ENCODE measurements around the gene PRKCE.

PRKCE gene

DNA sequence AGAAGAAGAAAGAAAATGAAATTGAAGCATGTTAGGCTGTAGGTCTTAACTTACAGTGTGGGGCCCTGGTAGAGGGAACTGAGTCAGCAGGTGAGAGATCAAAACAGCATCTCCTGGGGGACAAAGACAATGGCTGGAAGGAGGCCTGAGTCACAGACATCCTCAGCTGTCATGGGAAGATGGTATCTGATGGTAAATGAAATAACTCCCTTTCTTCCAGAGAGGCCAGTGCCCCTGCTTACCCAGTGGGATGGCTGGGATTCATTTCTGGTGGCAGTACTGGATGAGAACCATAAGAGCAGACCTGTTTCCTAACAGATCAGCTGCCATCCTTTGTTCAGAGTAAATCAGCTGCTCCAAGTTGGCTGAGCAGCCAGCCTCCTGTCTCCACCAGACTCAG lies 394.4 kb downstream of the PRKCE start:
- DNase-seq (ENCODE audit: low spot score) = no peak

DNA sequence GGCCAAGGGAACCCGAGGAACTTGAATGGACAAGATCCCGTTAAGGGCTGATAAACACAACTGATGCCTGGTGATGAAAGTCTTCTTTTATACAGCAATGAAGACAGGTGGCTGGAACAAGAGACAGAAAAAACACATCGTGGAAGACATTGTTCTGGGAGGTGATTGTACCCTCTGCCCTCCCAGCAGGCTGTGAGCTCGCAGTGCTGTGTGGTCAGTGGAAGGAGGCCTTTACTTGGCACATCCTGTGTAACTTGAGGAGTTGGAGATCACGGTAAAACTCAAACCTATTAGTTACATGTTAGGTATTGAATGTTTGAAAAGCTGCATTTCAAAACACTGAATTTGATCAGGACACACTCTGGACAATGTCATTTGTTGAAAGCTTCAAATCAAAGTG lies 395.8 kb downstream of the PRKCE start:
- DNase-seq (ENCODE audit: low spot score) = no peak

DNA sequence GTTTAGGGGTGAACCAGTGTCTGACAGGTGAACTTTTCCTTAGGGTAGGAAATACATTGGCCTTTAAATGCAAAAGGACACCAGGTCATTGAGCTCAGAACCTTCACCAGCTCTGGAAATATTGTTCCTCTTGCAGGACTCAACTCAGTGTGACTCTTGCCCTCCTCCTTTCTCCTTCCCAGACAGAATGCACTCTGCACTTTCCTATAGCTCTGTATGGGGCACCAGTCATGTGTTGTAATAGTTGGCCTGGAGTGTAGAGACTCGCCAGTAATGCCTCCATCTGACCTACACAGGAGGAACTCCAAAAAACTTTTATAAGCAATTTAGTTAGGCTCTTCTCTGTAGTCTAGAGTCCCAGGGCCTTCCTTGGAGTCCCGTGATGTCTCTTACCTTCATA lies 397.2 kb downstream of the PRKCE start:
- no peak for DNase-seq (ENCODE audit: low spot score)

DNA sequence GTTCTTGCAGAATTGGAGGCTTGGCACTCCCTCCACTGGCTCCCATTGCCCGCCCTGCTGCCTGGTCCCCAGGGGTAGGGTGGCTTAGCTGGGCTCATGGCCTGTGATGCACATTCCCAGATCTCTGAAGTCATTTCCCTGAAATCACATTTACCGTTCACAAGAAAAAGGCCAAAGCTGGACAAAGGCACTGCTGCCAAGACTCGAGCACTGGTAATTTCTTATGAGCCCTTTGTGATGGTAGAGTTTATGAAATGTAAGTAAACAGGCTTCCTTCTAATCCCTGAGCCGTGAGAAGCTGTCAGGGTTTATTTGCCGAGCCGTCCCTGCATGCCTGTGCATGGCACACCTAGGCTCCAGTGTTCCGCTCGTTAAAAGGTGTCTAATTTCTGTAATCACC lies 398.6 kb downstream of the PRKCE start:
- no peak for DNase-seq (ENCODE audit: low spot score)

DNA sequence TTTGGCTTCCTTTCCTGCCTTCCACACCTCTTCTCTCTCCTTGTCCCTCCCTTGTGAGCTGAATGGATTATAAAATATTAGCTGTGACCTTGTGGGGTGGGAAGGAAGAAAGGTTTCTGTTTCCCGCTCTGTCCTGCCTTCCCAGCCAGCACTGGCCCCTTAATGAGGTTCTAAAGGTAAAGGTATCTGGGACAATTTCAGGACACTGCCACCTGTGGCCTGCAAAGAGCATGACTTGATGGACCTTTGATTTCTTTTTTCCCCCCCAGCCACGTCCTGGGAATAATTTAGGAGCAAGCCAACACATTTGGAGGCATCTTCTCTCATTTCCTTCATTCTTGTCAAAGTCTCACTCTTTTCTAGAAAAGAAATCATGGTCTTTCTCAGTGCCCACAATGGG lies 399.0 kb downstream of the PRKCE start:
- peak; percentile 30 for DNase-seq (ENCODE audit: low spot score)

DNA sequence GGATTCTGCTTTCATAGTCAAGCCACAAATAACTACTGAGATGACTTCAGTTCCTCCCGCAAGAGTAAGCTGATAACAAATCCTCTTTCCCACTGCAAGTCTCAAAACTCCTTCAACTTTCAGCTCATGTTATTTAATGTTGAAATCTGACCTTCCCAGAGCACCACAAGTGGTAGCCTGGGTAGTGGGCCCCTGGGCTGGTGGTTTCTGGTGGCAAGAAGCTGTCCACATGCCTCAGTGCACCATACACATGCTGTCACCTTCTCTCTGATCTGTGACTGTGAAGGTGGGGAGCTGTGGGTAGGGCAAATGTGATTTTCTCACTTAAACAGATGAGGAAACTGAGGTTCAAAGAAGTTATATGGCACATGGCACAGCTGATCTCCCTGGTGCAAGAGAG lies 399.6 kb downstream of the PRKCE start:
- no peak for DNase-seq (ENCODE audit: low spot score)

DNA sequence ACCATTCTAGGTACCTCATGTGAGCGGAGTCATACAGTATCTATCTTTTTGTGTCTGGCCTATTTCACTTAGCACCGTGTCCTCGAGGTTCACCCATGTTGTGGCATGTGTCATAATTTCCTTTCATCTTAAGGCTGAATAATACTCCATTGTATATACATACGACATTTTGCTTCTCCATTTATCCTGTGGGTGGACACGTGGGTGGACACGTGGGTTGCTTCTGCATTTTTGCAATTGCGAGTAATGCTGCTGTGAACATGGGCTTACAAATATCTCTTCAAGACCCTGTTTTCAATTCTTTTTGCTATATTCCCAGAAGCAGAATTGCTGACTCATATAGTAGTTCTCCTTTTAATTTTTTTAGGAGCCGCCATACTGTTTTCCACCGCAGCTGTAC lies 402.1 kb downstream of the PRKCE start:
- no peak for DNase-seq (ENCODE audit: low spot score)

DNA sequence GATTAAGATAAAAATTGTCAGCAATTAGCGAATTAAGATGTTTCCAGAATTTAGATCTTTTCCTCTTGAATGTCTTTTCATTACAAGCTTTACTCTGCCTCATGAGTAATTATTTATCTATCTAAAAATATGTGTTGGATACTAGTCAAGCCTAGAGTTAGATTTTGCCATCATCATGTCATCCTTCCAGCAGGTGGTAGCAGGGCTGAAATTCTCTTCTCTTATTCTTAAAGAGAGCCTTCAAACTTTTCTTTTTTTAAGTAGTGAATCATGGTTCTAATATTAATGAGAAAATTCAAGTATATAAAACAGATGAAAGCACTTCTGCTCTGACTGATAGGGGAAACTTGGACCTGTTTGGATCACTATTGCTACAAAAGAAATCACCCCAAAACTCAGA lies 405.1 kb downstream of the PRKCE start:
- no peak for DNase-seq (ENCODE audit: low spot score)

DNA sequence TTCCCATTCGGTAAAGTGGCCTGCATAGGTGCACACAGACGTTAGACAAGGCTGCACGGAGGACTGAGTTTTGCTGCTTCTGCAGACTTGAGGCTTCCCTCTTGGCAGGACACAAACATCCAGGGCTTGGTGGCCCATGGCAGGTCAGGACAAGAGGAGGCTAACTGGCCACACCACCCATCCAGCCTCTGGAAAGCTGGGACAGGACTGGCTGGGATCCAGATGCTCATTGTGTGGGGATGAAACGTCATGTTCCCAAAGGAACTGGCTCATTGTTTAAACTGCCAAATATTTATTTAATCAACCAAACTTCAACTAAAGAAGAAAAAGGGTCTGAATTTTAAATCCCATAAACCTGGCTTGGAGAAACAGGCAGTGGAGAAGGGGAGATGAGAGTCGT lies 406.7 kb downstream of the PRKCE start:
- DNase-seq (ENCODE audit: low spot score) = no peak

DNA sequence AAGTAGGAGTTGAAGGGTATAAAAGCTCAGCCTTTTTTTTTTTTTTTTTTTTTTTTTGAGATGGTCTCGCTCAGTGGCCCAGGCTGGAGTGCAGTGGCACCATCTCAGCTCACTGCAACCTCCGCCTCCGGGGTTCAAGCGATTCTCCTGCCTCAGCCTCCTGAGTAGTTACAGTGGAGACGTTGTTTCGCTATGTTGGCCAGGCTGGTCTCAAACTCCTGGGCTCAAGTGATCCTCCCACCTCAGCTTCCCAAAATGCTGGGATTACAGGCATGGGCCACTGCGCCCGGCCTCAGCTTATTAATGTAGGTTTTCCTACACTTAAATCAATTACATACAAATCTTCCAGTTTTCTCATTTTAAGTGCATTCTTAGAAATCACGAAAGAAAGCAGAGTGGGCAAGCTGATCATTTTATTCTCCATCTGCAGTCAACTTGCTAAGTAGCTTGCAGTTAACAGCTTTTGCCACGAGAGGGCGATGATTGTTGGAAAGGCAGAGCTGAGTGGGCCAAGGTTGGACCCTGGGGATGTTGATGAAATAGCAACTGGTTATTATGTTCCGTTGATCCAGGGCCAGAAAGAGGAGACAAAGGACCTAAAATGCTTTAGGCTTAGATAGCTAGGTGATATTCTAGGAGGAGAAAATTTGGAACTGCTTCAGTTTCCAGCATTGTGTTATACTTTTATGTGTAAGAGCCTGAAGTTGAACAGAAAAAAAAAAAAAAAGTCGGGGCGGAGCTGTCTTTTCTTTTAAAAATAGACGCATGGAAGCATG lies 411.4 kb downstream of the PRKCE start:
- DNase-seq (ENCODE audit: low spot score) = peak; percentile 78

DNA sequence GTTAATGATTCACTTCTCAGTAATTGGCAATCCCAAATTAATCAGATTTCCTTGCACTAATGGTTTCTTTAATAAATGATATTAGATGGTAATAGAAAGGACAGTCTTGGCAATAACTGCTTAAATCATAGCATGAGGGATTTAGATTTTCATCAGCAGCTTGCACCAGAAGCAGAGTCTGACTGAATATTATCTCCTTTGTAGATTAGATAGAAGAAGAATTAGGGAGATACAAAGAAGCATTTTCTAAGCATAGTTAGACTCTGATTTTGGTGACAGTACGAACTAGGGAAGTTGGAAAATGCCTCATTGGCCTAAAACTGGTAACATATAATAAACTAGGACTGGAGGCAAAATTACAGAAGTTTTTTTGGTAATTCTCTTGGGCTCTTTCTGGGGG lies 412.9 kb downstream of the PRKCE start:
- DNase-seq (ENCODE audit: low spot score) = no peak

DNA sequence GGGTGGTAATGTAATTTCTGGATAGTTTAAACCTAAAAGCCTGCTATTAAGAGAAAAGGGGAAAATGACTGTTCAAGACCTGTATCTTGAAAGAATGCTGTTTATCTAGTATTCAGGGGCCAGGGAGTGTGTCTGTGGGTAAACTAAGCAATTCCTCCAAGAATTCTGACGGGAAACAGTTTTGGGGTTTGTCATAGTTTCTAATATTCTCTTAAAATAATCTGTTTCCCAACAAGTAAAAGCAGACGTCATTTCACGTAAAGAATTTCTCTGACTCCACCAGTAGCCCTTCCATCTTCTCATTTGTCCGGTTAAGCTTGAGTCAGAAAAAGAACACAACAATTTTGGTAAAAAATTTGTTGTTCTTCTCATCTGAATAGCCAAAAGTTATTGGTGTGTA lies 413.7 kb downstream of the PRKCE start:
- no peak for DNase-seq (ENCODE audit: low spot score)

DNA sequence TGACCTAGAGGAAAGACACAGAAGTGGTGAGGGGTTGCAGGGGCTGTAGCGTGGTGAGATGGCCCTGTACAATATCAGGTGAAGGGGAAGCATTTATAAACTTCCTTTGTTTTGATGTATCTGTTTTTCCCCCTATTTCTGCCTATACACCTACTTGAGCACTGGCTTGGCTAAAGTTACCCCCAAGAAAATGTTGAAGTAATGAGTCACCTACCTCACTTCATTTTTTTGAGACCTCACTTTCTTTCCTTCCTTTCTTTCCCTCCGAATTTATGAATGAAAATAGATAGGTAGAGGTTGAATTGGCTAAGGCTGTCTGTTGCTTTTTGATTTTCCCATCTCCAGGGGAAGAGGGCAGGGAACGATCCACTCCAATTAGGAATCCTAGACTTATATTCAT lies 414.6 kb downstream of the PRKCE start:
- DNase-seq (ENCODE audit: low spot score) = no peak

DNA sequence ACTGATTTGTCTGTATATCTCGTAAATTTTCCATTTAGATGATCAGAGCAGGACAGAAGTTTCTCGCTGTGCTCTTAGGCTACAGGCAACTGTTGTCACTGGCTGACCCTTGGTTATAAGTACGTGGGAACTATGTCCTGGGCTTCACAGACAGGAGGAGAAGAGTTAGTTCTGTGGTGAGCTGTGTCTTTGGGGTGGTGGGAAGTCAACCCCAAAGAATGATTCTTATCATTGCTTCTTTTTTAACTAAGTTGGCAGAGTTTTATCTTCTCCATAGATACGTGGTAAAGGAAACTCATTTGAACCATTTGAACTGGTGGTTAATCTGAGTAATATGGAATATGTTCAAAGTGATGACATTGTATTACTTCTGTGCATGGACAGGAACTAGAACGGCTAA lies 415.1 kb downstream of the PRKCE start:
- DNase-seq (ENCODE audit: low spot score) = no peak

DNA sequence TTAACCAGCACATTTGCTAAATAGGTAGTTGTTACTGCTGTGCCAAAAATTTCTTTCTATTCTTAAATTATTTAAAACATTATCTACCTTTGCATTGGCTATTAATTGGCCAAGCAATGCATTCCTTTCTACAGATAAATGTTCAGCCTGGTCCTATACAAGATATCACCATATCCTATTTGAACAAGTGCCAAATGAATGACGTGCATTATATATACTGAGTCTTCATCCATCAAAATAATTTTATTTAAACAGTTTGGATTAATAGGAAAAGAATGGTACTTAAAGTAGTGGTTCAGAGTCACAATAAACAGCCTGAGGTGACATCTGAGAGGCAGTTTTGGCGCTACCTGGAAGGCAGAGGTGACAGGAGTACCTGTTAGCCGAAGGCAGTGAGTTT lies 415.6 kb downstream of the PRKCE start:
- no peak for DNase-seq (ENCODE audit: low spot score)

DNA sequence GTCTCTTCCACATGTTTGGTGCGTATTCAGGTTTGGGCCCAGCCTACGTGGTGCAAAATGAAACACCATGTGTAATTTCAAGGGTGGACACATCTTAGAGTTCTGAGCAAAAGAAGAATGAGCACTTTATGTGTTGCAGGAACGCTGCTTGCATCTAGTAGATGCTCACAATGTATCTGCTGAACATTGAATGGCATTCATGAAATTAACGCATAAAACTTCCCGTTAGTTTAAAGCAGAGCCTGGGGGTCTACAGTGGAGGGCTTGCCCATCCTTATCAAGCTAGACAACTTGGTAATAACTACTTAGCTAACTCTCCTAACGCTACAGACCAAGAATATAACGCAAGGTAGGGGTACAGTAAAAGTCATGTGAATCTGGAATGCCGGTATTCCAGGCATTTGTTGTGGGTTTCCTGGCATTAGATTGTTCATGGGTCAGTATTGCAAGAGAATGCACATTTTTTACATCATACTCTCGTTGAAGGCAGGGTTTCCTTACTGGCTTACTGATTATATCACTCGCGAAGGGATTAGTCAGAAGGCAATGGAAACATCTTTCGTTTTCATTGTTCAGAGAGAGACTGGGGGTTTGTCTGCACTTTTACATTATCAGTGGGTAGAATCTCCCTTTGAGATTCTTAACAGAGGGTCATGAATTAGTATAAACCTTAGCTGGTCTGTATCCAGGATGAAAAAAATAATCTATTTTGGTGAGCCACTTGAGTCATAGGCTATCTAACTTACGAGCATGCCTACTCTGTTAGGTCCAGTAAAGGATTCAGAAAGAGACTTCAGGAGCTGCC lies 416.2 kb downstream of the PRKCE start:
- no peak for DNase-seq (ENCODE audit: low spot score)

DNA sequence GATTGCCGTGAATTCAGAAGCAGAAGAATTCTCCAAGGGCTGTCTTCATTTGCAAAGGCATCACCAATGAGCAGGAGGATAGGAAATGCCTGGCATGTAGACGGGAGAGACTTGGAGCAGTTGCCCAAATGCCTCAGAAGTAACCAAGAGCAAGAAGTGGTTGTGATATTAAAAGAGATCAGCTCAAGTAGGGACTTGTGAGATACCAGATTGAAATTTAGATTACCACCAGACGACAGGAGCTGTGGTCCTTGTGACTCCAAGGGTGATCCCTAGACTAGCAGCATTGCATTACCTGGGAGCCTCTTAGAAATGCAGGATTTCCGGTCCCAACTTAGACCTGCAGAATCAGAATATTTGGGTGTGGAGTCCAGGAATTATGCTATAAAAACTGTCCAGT lies 417.2 kb downstream of the PRKCE start:
- DNase-seq (ENCODE audit: low spot score) = no peak

DNA sequence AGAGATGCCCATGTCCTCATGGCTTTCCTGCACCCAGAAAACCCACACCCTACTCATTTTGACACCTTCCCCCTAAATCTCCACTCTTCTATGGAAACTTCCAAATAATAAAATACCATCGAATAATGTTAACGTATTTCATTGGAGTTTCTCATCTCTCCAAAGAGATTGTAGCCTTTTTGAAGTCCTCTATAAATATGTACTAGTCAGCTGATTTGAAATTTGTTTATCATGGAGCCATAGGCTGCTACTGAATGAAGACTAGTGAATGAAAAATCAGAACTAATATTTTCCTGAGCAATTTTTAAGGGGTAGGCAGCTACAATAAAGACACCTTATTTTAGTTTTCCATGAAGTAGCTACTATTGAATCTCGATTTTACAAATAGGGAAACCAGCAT lies 419.6 kb downstream of the PRKCE start:
- no peak for DNase-seq (ENCODE audit: low spot score)

DNA sequence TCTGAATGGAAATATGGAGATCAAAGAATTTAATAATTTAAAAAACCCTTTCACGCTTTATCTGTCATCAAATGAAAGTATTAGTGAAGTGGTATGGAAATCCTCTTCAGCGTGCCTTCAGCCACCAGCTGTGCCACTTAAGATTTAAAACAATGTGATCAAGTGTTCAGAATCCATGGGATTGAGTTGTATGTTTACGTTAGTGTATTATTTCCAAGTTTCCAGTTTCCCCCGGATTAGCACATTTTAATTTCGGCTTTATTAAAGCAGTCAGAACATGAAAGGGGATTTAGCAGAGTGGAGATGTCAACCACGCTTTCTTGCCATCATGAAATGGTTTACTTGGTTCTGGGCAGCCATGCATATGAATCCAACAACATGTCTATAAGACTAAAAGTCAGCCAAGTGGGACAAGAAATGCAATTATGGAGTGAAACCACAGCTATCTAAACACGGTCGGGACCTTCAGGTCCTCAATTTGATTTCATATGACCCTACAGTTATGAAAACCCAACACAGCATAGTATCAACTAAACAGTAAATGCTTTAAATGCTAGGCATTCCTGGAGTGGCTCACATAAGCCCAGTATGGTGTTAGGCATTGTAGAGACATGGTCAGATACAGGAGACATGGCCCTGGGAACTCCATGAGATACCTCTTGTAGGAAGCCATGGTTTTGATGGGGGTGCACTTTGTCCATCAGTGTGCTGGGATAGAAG lies 420.8 kb downstream of the PRKCE start:
- no peak for DNase-seq (ENCODE audit: low spot score)

DNA sequence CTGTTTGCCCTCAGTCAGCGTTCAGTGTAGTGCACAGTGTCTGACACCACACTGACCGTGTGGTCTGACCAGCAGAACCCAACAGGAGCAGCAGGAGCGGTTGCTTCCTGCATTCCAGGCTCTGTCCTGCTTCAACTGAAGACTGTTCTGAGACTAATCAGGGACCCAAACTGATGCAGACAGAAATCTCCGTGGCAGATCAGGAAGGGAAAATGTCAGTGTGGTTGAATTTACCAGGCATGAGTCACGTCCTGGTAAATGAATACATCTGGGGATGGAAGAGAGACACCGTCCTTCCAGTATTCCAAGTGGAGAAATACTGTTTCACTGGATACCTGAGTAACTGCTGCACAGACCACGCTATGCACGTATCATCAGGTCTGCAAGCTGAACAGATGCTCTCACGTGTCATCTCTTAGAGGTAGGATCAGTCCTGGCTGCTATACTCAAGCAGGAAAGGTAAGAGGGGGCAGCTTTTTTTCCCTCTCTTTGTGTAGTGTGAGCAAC lies 422.1 kb downstream of the PRKCE start:
- no peak for DNase-seq (ENCODE audit: low spot score)

DNA sequence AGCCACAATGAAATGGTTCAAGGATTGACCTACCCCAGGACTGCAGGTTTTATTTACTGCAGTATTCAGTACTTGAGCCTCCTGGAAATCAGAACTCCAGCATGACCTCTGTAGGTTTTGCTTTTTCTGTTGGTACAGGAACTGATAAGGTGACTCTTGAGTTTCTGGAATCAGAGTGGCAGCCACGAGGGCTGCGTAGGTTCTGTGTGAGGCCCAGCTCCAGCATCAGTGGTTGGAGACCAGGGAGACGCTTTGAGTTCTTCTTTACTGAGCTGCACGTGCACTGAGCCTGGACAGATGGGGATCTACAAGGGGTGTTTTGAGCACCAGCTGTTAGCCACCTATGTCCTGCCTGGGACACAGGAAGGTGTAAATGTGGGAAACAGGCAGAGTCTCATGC lies 423.0 kb downstream of the PRKCE start:
- DNase-seq (ENCODE audit: low spot score) = no peak

DNA sequence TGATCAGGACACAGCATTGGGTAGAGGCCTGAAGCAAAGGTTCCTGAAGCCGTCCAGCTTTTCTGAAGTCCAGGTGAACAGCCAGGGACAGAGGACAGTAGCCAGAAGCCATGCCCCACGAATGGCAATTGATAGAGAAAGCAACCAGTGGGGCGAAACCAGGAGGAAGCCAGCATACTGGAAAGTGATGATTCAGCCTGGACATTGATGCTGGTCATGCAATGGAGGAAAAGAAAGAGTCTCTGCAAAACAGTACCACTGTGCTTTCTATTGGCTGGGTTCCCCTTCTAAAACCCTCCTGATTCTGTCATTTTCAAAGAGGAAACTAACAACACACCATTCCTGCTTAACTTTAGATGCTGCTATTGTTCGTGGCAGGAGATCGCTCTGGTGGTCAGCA lies 424.4 kb downstream of the PRKCE start:
- no peak for DNase-seq (ENCODE audit: low spot score)

DNA sequence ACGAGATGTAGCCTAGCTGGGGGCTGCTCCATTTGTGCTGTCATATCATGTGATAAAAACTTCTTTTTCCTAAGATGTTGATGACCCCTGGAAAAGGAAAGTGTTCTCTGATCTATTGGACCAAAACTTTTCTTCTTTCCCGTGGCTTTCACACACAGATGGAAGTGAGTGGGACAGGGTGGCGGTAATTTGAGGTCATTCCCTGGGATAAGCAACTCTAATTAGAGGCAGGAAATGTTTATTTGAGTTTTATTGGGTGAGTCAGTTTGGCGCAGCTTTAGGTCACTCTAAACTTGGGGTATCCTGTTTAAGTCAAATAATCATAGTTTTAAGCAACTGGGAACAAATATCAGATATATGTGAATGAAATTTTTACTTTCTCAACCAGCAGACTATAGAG lies 424.8 kb downstream of the PRKCE start:
- no peak for DNase-seq (ENCODE audit: low spot score)

Data from iPS-NIHi11 (cell line).